Hepatocyte (in vitro differentiated cells): ENCODE results near the gene BMP5.
"Not testable (repeated sequence)": the region's sequence is repeated elsewhere in the genome, so short reads cannot be mapped to it uniquely, and the experiment has no call there.

Experiments used
- EZH2 ChIP-seq: fragments of 200-600 bp; sonication (generic); IDR thresholded peaks from 2 replicates; pipeline ENCODE4 v1.6.1; 2016; ENCODE audit warnings: antibody characterized with exemption, mild to moderate bottlenecking, borderline replicate concordance
- EZH2phosphoT487 ChIP-seq: fragments of 200-600 bp; sonication (generic); IDR thresholded peaks from one replicate; pipeline ENCODE4 v1.6.1; 2018; ENCODE audit warnings: antibody characterized with exemption, mild to moderate bottlenecking, low read depth, moderate library complexity; ENCODE audit not compliant: unreplicated experiment, severe bottlenecking
- TF ChIP-seq, protein P1 (sequence below): fragments of 200-600 bp; sonication (generic); IDR thresholded peaks from 2 replicates; pipeline ENCODE4 v1.5.1; 2016; ENCODE audit warnings: antibody characterized with exemption, mild to moderate bottlenecking; ENCODE audit not compliant: poor library complexity

- TF ChIP-seq, protein P1, sequence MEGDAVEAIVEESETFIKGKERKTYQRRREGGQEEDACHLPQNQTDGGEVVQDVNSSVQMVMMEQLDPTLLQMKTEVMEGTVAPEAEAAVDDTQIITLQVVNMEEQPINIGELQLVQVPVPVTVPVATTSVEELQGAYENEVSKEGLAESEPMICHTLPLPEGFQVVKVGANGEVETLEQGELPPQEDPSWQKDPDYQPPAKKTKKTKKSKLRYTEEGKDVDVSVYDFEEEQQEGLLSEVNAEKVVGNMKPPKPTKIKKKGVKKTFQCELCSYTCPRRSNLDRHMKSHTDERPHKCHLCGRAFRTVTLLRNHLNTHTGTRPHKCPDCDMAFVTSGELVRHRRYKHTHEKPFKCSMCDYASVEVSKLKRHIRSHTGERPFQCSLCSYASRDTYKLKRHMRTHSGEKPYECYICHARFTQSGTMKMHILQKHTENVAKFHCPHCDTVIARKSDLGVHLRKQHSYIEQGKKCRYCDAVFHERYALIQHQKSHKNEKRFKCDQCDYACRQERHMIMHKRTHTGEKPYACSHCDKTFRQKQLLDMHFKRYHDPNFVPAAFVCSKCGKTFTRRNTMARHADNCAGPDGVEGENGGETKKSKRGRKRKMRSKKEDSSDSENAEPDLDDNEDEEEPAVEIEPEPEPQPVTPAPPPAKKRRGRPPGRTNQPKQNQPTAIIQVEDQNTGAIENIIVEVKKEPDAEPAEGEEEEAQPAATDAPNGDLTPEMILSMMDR = not testable (repeated sequence)
- TF ChIP-seq EZH2, EZH2phosphoT487: not testable (repeated sequence)
These were observed 35.1 kb upstream of the BMP5 start for GRCh38 chr6:55910466-55910865.
